ENCODE measurements around the gene GREB1.

Gene GREB1

GRCh38 chr2:11581797-11582611 lies 48.2 kb downstream of the GREB1 start:
- DNase-seq: no peak

DNA sequence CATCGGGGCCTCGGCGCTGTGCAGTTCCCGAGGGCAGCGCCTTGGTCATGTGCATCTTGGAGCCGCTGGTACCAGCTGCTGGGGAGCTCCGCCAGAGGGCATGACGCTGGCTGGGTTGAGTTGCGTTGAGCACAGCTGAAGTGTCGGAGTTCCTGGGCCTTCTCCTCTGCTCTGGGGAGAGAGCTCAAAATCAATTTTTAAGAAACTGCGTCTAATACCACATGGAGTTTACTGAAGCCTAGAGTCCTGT lies 48.7 kb downstream of the GREB1 start:
- no peak for DNase-seq

DNA sequence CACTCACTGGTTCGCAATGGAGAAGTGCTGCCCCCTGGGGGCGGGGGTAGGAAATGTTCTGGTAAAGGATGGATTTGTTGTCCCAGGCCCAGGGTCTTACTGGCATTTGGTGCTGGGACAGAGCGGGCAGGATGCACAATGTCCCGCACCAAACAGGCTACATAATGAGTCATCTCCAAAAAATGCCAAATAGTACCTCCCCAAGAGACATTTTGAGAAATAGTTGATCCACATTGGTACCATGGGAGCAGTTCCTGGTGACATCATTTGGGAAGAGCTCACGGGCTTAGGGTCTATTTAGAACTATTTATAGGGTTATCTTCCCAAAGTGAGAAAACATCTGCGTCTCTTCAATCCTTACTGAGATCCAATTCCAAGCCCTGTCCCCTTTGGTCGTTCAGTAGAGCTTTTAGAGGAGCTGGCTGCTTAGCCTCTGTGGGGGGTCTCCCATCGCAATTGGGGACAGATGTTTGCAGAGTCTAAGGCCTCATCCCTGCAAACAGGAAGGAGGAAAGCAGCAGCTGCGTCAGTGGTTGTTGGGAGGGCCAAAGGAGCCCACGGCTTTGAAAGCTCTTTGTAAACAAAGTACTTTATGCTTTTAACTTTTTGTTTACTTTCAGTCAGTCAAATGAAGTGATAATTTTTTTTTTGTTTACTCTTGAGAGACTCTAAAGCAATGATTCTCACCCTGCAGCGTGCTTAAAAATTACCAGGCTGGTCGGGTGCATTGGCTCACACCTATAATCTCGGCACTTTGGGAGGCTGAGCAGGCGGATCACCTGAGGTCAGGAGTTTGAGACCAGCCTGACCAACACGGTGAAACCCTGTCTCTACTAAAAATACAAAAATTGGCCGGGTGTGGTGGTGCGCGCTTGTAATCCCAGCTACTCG lies 49.3 kb downstream of the GREB1 start:
- peak; percentile 74 for DNase-seq

DNA sequence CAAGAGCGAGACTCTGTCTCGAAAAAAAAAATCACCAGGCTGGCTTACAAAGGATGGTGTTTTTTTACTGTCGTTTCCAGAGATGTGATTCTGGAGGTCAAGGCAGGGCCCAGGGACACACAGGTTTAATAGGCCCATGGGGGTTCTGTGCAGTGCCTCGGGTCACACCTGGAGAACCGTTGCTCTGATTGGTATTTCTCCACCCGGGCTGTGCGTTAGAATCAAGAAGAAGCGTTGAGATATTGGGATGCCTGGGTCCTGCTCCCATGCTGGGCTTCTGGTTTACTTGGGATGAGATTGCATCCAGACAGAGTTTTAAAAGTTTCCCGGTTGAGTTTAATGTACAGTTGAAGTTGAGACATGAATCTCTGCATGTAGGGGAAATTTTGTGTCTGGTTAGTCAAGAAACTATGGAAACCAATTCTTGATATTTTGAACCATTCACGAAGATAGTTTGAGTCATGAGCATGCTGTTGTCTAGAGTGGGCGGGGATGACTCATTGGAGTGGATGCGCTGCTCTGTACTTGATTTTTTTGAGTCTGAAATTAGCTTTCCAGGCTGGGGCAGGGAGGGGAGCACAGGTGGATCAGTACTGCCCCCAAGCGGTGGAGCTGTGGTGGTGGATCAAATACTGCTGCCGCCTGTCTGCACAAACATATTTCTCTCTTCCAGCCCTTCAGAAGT lies 50.1 kb downstream of the GREB1 start:
- DNase-seq: peak; percentile 74

DNA sequence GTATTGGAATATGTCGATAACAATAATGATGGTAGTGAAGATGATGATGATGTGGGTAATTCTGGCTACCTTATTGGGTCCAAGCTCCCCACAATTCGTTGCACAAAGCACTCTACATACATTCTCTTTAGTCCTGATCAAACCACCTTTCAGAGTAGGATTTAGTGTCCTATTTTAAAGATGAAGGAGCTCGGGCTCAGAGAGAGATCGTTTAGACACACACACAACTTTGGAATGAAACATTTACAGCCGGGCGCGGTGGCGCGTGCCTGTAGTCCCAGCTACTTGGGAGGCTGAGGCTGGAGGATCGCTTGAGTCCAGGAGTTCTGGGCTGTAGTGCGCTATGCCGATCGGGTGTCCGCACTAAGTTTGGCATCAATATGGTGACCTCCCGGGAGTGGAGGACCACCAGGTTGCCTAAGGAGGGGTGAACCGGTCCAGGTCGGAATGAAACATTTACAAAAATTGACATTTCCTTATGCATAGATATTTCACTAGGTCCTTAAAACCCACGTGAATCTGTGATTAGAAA lies 50.7 kb downstream of the GREB1 start:
- DNase-seq: no peak

GRCh38 chr2:11585071-11585470 lies 51.2 kb downstream of the GREB1 start:
- no peak for DNase-seq

DNA sequence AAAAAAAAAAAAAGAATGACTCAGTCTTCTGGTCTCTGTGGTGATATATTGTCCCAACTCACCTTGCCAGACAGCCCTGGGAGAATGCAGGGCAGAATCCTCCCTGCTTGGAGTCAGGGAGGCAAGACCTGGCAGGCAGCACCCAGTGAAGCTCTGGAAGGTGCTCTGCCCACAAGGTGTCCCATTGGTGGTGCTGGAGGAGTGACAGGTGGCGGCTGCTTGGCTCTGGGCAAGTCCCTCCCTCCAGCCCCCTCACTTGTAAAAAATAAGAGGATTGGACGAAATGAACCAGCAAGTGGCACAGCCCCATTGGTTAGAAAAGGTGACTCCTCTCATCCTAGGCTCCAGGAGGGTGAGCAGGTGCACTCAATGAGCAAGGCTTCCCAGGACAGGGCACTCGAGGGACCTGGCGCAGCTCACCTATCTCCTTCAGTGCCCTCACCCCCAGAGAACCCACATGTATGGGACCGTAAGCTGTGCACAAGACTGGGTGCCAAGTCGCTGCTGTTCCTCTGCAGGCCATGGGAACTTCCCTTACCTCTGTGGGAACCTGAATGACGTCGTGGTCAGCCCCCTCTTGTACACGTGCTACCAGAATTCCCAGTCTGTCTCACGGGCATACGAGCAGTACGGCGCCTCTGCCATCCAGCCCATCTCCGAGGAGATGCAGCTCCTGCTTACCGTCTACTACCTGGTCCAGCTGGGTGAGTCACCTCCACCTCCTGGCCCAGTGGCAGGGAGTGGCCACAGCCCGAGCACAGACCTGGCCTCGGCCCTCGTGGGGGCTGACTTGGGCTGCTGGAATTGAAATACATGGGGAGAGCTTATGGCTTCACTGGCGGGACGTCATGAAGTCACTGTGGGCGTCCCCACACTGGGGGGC lies 54.6 kb downstream of the GREB1 start:
- no peak for DNase-seq

- DNase-seq: no peak
Measured at GRCh38 chr2:11589316-11589940, 55.6 kb downstream of the GREB1 start.

DNA sequence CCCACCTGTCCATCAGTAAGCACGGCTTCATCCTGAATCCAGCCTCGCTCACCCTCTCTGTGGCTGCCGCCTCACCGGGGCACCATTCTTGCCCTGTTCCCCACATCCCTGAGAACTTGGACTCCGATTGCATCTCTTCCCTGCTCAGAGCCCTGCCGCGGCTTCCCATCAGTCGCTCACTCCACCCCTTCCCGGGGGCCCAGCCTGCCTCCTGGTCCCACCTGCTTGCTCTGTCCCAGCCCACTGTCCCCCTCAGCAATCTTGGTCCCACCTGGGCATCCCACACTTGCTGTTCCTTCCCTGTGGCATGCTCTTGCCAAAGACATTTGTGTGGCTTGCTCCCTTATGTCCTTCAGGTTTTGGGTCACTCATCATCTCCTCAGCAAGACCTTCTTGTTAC lies 56.3 kb downstream of the GREB1 start:
- no peak for DNase-seq

DNA sequence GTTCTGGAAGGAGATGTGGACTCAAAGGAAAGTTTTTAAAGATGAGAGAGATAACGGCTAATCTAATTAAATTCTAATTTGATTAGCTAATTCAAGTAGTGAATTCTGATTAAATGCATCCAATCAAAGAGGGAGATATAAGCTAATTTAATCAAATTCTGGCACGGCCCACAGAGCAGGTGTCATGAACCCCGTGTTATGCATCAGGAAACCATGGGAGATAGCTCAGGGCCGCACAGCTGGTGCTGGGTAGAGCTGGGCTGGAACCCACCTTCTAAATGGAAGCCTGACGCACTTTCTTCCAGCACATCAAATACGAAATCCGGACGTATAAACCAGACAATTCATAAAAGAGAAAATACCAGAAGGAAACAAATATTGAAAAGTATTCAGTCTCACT lies 57.2 kb downstream of the GREB1 start:
- DNase-seq: no peak

- no peak for DNase-seq
Measured at GRCh38 chr2:11592671-11593574, 59.1 kb downstream of the GREB1 start.

GRCh38 chr2:11596801-11597200 lies 63.0 kb downstream of the GREB1 start:
- DNase-seq: no peak

DNA sequence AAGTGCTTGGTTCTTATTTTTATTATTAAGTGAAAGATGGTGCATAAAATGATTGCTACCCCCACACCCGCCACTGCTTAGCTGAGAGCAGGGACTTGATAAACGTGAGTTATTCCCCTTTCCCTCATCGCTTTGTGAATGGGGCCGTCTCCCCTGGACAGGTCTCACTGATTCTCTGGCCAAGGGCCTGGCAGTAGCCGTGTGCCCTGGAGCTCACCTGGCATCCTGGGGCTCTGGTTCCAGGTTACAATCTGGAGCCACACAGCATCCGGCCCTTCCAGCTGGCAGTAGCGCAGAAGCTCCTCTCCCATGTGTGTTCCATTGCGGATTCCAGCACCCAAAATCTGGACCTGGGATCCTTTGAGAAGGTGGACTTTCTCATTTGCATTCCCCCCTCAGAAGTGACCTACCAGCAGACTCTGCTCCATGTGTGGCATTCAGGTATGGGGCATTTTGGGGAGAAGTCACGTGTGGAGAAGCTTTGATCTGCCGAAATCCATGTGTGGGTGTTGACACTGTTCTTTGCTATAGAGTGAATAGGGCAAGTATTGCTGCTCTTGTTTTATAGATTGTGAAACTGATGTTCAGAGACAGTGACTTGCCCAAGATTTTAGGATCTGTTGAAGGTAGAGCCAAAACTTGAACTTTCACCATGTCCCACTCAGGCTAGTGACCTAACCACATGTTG lies 63.8 kb downstream of the GREB1 start:
- no peak for DNase-seq

DNA sequence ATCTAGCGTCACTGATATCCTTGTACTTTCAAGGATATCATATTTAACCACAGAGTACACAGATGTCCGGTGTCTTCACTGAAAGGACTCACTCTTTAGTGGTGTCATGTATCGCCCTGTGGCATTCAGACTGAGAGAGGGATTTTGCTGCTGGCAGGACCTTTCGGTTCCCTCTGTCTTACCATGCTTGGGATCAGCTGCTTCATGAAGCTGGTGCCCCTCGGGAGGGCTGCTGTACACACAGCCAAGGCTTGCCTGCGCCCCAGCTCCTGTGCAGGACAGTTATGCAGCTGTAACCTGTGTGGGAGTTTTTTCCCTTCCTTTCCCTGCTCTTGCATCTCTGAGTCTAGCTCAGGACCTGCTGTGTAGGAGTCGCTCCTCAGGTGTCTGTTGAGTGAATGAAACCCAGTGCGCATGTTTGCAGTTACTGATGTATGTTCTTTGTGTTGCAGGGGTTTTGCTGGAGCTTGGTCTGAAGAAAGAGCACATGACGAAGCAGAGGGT lies 64.4 kb downstream of the GREB1 start:
- no peak for DNase-seq

- DNase-seq: no peak
Measured at GRCh38 chr2:11602563-11603204, 68.8 kb downstream of the GREB1 start.

- no peak for DNase-seq
Measured at GRCh38 chr2:11610624-11611242, 76.9 kb downstream of the GREB1 start.

- no peak for DNase-seq
Measured at GRCh38 chr2:11611251-11611650, 77.4 kb downstream of the GREB1 start.

DNA sequence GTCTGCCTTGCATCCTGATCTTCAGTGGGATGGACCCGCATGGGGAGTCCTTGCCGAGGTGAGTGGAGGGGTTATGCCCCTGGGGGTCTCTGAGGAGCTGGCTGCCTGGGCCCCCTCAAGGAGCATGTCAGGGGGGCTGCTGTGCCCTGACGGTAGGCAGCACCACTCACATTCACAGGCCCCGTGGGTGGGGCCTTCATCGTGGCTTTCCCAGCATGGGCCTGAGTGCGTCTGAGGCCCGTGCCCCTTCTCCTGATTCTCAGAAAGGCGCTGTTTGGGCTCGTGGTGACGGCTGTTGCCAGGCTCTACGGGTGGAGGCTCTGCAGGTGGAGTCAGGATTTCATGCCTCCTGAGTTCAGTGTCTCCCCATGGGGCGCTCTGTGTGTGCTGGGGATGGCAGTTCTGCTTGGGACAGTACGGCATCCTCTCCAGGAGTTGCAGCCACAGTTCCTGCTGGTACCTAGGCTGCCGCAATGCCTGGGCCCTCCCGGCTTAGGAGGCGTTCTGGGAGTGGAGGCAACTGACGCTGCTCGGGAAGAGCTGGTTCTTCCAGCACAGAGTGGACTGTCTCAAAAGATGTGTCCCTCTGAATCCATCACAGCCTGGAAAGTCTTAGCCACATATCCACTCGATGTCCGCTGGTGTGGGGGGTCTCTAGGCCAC lies 78.8 kb downstream of the GREB1 start:
- DNase-seq: no peak

DNA sequence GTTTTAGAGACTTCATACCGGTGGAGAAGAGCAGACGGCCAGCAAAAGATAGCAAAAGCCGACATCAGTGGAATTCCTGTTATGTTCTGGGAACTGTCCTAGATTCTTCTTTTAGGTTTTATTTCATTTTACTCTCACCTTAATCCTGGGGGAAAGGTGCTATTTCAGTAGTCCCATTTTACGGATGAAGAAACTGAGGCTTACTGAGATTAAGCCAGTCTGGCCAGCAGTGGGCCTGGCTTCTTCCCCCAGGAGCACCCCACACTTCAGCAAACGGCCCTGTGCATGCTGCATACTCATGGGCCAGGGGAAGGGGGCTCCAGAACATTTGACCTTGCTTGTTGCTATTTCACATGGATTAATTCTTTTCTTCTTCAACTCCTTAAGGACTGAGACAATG lies 79.5 kb downstream of the GREB1 start:
- DNase-seq: no peak

Measured in COR-L47 (cell line).